Sciatic nerve (tissue), 2 donors: ENCODE data around the gene VOPP1. TPM values are rescaled to one million over a fixed set of nuclear protein-coding genes. Genes with fewer than 3 reads are reported as not detected.
A peak's percentile ranks its signal among the peaks of the same experiment; 100 is the strongest.
"Not testable (repeated sequence)": the region's sequence is repeated elsewhere in the genome, so short reads cannot be mapped to it uniquely, and the experiment has no call there.

ENCODE experiments used
- ATAC-seq: fragments of 200-7000 bp; cut with Tn5 transposase; one replicate; pipeline ENCODE4 v1.9.1; 2020; ENCODE audit warnings: mild to moderate bottlenecking, moderate library complexity
- DNase-seq: peaks from one replicate; pipeline ENCODE4 v3.0.0-alpha.2; 2020; ENCODE audit warnings: low spot score
- intact Hi-C: fragments of 100-400 bp; cut with DNase I; formaldehyde crosslinking; loops from one replicate; pipeline ENCODE4 v1.14.2; 2022
- total RNA-seq: library from RNA; stranded (reverse); fragmentation: NEBNext Ultra II Directional; extraction: Animal tissue kit (Norgen Biotek cat#: 25700); gene quantifications from one replicate; pipeline ENCODE4 v1.2.1, GENCODE V29; 2021
- donor health status: DM: no; HTN: no; CAD: no.
- donor health status: DM: no; HTN: no; CAD: no.

Gene VOPP1
- total RNA-seq, 1 donor from 2014 or later, result 66.2 TPM

GRCh38 chr7:55483046-55483445 lies 89.3 kb downstream of the VOPP1 start:
- ATAC-seq (no peak), DNase-seq (no peak)
- intact Hi-C loops, result no loop called here

DNA sequence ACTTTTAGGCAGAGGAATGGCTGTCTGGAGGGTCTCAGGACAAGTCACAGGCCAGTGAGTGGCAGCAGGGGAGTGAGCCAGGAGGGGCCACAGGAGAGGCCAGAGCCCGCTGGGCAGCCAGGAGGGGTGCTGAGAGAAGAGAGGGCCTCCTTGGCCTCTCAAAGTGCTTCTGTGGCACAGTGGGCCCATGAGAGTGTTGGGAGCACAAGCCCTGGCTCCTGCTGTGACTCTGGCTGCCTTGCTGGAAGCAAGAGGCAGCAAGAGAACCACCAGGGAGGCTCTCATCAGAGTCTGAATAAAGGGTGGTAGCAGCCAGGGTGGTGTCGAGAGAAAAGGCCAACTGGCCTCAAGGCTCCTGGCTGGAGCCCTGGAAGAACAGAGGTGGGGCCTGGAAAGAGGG lies 91.1 kb downstream of the VOPP1 start:
- DNase-seq, result no peak
- intact Hi-C loops, result no loop called here
- ATAC-seq, result no peak

- DNase-seq, result no peak
- ATAC-seq, result no peak
- intact Hi-C loops, result no loop called here
These were observed 93.6 kb downstream of the VOPP1 start for GRCh38 chr7:55478700-55479099.

- intact Hi-C loops, result no loop called here
- DNase-seq, result no peak
- ATAC-seq, result peak; percentile 25
These were observed 94.4 kb downstream of the VOPP1 start for GRCh38 chr7:55477781-55478374.

- no peak for ATAC-seq
These were observed 95.2 kb downstream of the VOPP1 start for GRCh38 chr7:55476852-55477780.

GRCh38 chr7:55475855-55476803 lies 96.2 kb downstream of the VOPP1 start:
- ATAC-seq (peak; percentile 27), DNase-seq (no peak)
- intact Hi-C loops, result no loop called here

More at GRCh38 chr7:55476852-55477780, 95.2 kb downstream of the VOPP1 start:
- DNase-seq, result no peak
- intact Hi-C loops, result no loop called here

GRCh38 chr7:55474944-55475854 lies 97.1 kb downstream of the VOPP1 start:
- DNase-seq (no peak), ATAC-seq (peak; percentile 23)
- intact Hi-C loops, result no loop called here

GRCh38 chr7:55473932-55474331 lies 98.4 kb downstream of the VOPP1 start:
- intact Hi-C loops, result no loop called here
- no peak for ATAC-seq
- DNase-seq, result no peak

DNA sequence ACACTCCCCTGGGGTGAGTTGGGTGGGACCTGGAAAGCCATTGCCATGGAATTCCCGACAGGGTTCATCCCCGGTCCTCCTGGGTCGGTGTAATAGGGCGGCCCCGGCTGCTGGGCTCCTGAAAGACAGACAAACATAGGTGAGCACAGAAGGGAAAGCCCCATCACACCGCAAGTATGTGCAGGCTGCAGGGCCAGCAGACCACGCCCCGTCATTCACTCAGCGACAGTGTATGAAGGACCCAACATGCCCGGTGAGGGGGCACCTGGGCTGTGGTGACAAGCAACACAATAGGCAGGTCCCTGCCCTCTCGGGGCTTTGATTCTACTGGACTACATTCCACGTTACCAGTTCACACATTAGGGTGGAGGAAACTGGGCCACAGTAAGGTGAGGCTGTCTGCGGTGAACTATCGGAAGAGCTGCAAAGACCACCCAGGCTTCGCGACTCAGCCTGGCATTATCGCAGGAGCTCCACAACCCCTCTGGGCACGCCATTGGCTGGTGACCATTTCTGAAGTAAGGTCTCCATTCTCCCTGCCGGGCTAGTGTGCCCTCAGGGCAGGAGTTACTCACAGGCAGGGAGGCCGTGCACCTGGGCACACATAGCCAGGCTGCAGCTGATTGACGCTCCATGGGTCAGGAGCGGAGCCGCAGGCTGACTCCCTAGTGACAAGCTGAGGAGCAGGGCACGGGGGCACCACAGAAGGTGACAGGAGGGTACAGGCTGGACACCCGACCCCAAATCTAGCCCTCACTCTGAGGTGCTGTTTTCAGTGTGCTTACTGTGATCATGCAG lies 99.2 kb downstream of the VOPP1 start:
- ATAC-seq, result no peak
- DNase-seq, result peak; percentile 35
- intact Hi-C loops, result no loop called here

GRCh38 chr7:55472406-55472805 lies 99.9 kb downstream of the VOPP1 start:
- intact Hi-C loops, ATAC-seq, DNase-seq: not testable (repeated sequence)

DNA sequence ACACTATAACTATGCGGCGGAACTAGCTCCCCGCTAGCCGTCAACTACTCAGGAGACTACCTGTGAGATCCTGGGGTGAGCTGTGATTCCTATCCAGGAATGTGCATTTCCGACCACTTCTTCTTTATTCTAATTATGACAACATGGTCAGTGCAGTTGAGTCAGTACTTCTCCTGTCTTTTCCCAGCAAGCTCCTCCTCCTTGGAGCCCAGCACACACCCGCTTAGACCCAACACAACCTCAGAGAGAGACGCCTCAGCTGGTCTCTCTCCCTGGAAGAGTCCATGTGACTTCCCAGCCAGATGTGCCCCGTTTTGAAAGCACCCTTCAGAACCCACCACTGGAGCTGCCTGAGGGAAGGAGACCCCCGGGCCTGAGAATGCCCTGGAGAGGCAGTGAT lies 100.7 kb downstream of the VOPP1 start:
- DNase-seq, intact Hi-C loops, ATAC-seq: not testable (repeated sequence)

GRCh38 chr7:55470261-55470660 lies 102.0 kb downstream of the VOPP1 start:
- DNase-seq (no peak), ATAC-seq (no peak)
- intact Hi-C loops, result no loop called here

DNA sequence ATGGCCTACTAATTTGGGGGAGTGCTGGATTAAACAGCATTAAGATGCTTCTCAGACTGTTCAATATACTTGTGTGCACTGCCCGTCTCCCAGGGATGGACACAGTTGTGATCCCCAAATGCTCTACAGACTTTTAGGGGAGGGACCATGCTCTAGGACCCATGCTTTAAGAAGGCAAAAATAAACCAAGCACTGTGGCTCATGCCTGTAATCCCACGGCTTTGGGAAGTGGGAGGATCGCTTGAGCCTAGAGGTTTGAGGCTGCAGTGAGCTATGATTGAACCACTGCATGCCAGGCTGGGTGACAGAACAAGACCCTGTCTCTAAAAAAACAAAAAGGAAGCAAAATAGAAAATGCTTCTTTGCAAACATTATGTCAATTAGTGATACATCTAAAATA lies 102.6 kb downstream of the VOPP1 start:
- DNase-seq (no peak), ATAC-seq (no peak)
- intact Hi-C loops, result no loop called here

- intact Hi-C loops, result no loop called here
- DNase-seq, result no peak
- ATAC-seq, result no peak
These were observed 103.0 kb downstream of the VOPP1 start for GRCh38 chr7:55469271-55469681.

GRCh38 chr7:55468495-55468894 lies 103.8 kb downstream of the VOPP1 start:
- DNase-seq, result no peak
- ATAC-seq, result no peak
- intact Hi-C loops, result no loop called here

DNA sequence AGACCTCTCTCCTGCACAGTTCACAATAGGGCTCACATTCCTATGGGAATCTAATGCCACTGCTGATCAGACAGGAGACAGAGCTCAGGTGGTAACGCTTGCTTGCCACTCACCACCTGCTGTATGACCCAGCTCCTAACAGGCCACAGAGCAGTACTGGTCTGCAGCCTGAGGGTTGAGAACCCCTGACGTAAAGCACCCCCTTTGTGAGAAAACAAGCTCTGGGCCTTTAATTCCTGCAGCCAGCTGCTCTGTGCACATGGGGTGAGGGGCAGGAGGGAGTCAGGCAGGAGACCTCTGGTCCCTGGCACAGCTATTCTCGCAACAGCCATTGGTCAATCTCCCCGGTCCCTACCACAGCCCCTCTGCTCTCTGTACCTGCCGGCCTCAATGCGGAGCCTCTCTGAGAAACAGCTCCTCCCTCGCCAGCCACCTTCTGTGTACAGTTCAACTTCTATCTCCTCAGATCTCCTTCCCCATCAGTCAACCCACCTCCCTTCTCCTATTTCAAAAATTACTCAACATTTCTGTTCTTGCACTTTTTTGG lies 105.2 kb downstream of the VOPP1 start:
- DNase-seq, result no peak
- no peak for ATAC-seq
- intact Hi-C loops, result no loop called here

GRCh38 chr7:55465691-55466090 lies 106.6 kb downstream of the VOPP1 start:
- no peak for DNase-seq
- intact Hi-C loops, result no loop called here
- ATAC-seq, result no peak
